Endodermal cell (in vitro differentiated cells): ENCODE results near the gene PPIC. TPM values are rescaled to one million over a fixed set of nuclear protein-coding genes. Genes with fewer than 3 reads are reported as not detected.

Experiments
- DNase-seq: peaks from one replicate; pipeline ENCODE4 v3.0.0-alpha.2; 2017
- H3K27ac ChIP-seq: 2 replicates; pipeline ENCODE4 v1.5.1; 2013; ENCODE audit warnings: mild to moderate bottlenecking, low read depth, low read length, moderate library complexity
- H3K27me3 ChIP-seq: 2 replicates; pipeline ENCODE4 v1.6.1; 2013; ENCODE audit warnings: mild to moderate bottlenecking, low read length, moderate library complexity; ENCODE audit not compliant: insufficient read depth, control insufficient read depth, poor library complexity, severe bottlenecking
- H3K36me3 ChIP-seq: 2 replicates; pipeline ENCODE4 v1.7.0; 2013; ENCODE audit warnings: mild to moderate bottlenecking, low read length, moderate library complexity; ENCODE audit not compliant: control insufficient read depth, insufficient read depth
- H3K4me1 ChIP-seq: one replicate; pipeline ENCODE4 v1.7.0; 2013; ENCODE audit warnings: low read length; ENCODE audit not compliant: control insufficient read depth, insufficient read depth
- H3K4me3 ChIP-seq: 2 replicates; pipeline ENCODE4 v1.5.1; 2013; ENCODE audit warnings: mild to moderate bottlenecking, low read length, moderate library complexity
- H3K9ac ChIP-seq: 2 replicates; pipeline ENCODE4 v1.6.1; 2013; ENCODE audit warnings: mild to moderate bottlenecking, low read length, moderate library complexity; ENCODE audit not compliant: poor library complexity, severe bottlenecking; ENCODE audit errors: extremely low read depth
- H3K9me3 ChIP-seq: 2 replicates; pipeline ENCODE4 v1.6.1; 2013; ENCODE audit warnings: mild to moderate bottlenecking, low read length, moderate library complexity; ENCODE audit not compliant: control insufficient read depth
- H3K27ac Mint-ChIP-seq: 2 replicates; pipeline ENCODE4 v1.8.0; 2020; ENCODE audit warnings: mixed read lengths
- H3K27me3 Mint-ChIP-seq: 2 replicates; pipeline ENCODE4 v1.8.0; 2021; ENCODE audit warnings: mild to moderate bottlenecking, mixed read lengths; ENCODE audit not compliant: insufficient read depth
- H3K36me3 Mint-ChIP-seq: 2 replicates; pipeline ENCODE4 v1.8.0; 2020; ENCODE audit warnings: low read depth, mixed read lengths
- H3K4me1 Mint-ChIP-seq: 2 replicates; pipeline ENCODE4 v1.8.0; 2020; ENCODE audit warnings: mixed read lengths
- H3K4me3 Mint-ChIP-seq: 2 replicates; pipeline ENCODE4 v1.8.0; 2020; ENCODE audit warnings: mild to moderate bottlenecking, moderate library complexity, mixed read lengths
- H3K9me3 Mint-ChIP-seq: 2 replicates; pipeline ENCODE4 v1.8.0; 2020; ENCODE audit warnings: mild to moderate bottlenecking, mixed read lengths
- WGBS, 2 experiments: methylation state at CpG; one replicate each; pipeline versions ENCODE4 v1.1.5 to v1.1.7; 2013; ENCODE audit warnings: missing lambda C conversion rate in 2 of 2, mixed read lengths in 1 of 2; ENCODE audit not compliant: insufficient coverage in 1 of 2, insufficient read length in 1 of 2; 5-methylcytosine and 5-hydroxymethylcytosine counted together
- total RNA-seq, 2 donors: library from RNA; stranded (reverse); fragmentation: NEBNext Ultra II Directional in 1 of 2; extraction: Animal tissue kit (Norgen Biotek cat#: 25700) in 1 of 2; gene quantifications; 2 replicates in 1 of 2; 3 replicates in 1 of 2; pipeline ENCODE4 v1.2.1, GENCODE V29; 2021
- TF ChIP-seq, protein P1 (sequence below): fragments of 200-600 bp; sonication (generic); conservative IDR thresholded peaks from 2 replicates; pipeline ENCODE4 v1.5.0; 2021; ENCODE audit warnings: antibody characterized with exemption, mild to moderate bottlenecking

The PPIC gene
- total RNA-seq, 2 donors from 2014 or later, result 25.7 to 36.4 TPM

DNA sequence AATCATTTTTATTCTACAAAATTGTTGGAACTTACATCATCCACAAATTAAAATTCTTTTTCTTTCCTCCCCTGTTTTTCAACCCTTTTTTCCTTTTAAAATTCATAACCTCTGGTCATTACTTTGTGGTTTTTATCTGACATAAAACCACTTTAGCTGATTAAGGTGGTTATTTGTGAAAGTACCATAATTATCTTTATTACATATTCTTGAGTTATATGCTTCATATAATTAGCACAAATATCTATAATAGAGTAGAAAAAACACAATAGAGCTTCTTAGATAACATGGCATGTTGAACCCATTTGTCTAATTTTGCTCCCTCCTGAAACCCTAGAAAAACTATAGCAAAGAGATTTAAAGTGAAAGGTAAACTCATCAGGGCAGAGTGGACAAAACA is 22.9 kb upstream of the PPIC start:
- H3K36me3 Mint-ChIP-seq, result no peaks in the 10 kb centered on the region
- no peaks in the 10 kb centered on the region for H3K9me3 ChIP-seq
- H3K27ac Mint-ChIP-seq, result no peak overlapping the region
- H3K27ac ChIP-seq, result no peak overlapping the region
- H3K36me3 ChIP-seq, result no peaks in the 10 kb centered on the region
- H3K4me1 ChIP-seq, result no peaks in the 10 kb centered on the region
- no peak overlapping the region for H3K4me3 Mint-ChIP-seq
- H3K9ac ChIP-seq, result no peak overlapping the region
- TF ChIP-seq, protein P1, sequence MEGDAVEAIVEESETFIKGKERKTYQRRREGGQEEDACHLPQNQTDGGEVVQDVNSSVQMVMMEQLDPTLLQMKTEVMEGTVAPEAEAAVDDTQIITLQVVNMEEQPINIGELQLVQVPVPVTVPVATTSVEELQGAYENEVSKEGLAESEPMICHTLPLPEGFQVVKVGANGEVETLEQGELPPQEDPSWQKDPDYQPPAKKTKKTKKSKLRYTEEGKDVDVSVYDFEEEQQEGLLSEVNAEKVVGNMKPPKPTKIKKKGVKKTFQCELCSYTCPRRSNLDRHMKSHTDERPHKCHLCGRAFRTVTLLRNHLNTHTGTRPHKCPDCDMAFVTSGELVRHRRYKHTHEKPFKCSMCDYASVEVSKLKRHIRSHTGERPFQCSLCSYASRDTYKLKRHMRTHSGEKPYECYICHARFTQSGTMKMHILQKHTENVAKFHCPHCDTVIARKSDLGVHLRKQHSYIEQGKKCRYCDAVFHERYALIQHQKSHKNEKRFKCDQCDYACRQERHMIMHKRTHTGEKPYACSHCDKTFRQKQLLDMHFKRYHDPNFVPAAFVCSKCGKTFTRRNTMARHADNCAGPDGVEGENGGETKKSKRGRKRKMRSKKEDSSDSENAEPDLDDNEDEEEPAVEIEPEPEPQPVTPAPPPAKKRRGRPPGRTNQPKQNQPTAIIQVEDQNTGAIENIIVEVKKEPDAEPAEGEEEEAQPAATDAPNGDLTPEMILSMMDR, result no peak
- H3K4me3 ChIP-seq, result no peak overlapping the region
- peaks cover 8% of the 10 kb centered on the region for H3K27me3 Mint-ChIP-seq
- H3K4me1 Mint-ChIP-seq, result no peaks in the 10 kb centered on the region
- H3K27me3 ChIP-seq, result no peaks in the 10 kb centered on the region
- no peaks in the 10 kb centered on the region for H3K9me3 Mint-ChIP-seq
- DNase-seq, result no peak

DNA sequence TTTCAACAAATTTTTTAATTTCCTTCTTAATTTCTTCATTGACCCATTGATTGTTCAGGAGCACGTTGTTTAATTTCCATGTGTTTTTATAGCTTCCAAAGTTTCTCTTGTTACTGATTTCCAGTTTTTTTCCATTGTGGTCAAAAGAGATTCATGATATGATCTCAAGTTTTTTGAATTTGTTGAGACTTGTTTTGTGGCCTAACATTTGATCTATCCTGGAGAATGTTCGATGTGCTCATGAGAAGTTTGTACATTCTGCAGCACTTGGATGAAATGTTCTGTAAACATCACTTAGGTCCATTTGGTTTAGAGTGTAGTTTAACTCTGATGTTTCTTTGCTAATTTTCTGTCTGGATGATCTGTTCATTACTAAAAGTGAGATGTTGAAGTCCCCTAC is 14.7 kb upstream of the PPIC start:
- Mint-ChIP-seq H3K4me3 (no peak overlapping the region), H3K4me1 (no peaks in the 10 kb centered on the region), H3K27ac (no peak overlapping the region), H3K36me3 (no peaks in the 10 kb centered on the region), H3K27me3 (peaks cover 5% of the 10 kb centered on the region), H3K9me3 (no peaks in the 10 kb centered on the region)
- no peak overlapping the region for H3K9ac ChIP-seq
- DNase-seq, result no peak
- H3K4me3 ChIP-seq, result no peak overlapping the region
- H3K9me3 ChIP-seq, result no peaks in the 10 kb centered on the region
- no peaks in the 10 kb centered on the region for H3K27me3 ChIP-seq
- no peaks in the 10 kb centered on the region for H3K4me1 ChIP-seq
- H3K36me3 ChIP-seq, result no peaks in the 10 kb centered on the region
- TF ChIP-seq, protein P1, result no peak
- H3K27ac ChIP-seq, result no peak overlapping the region
- WGBS, 2 experiments, result 90 to 94% methylated on average over 1 to 2 of the region's 2 CpGs

DNA sequence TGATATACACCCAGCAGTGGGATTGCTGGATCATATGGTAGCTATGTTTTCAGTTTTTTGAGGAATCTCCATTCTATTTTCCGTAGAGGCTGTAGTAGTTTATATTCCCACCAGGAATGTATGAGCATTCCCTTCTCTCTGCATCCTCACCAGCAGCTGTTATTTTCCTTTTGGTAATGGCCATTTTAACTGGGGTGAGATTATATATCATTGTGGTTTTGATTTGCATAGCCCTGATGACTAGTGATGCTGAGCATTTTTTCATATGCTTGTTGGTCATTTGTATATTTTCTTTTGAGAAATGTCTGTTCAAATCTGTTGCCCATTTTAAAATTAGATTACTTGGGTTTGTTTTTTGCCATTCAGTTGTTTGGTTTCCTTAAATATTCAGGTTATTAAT is 11.2 kb upstream of the PPIC start:
- no peak overlapping the region for H3K4me3 ChIP-seq
- no peak for DNase-seq
- no peak overlapping the region for H3K9ac ChIP-seq
- Mint-ChIP-seq H3K4me3 (no peak overlapping the region), H3K36me3 (no peaks in the 10 kb centered on the region), H3K27me3 (peaks cover 9% of the 10 kb centered on the region), H3K9me3 (no peaks in the 10 kb centered on the region), H3K27ac (no peak overlapping the region), H3K4me1 (no peaks in the 10 kb centered on the region)
- H3K27ac ChIP-seq, result no peak overlapping the region
- H3K36me3 ChIP-seq, result no peaks in the 10 kb centered on the region
- no peaks in the 10 kb centered on the region for H3K27me3 ChIP-seq
- H3K4me1 ChIP-seq, result no peaks in the 10 kb centered on the region
- H3K9me3 ChIP-seq, result no peaks in the 10 kb centered on the region
- TF ChIP-seq, protein P1, result no peak
- WGBS, 2 experiments, result 88% methylated on average over 1 of the region's 1 CpG; no CpG with 5 or more reads in 1 of the 2 experiments
